Activated CD8-positive, alpha-beta T cell treated with anti-CD3 and anti-CD28 coated beads for 36 hours (primary cell): ENCODE data around the gene PARVB. TPM values are rescaled to one million over a fixed set of nuclear protein-coding genes. Genes with fewer than 3 reads are reported as not detected.

ENCODE experiments used
- ATAC-seq: fragments of 200-7000 bp; cut with Tn5 transposase; one replicate; pipeline ENCODE4 v1.10.0; 2021; ENCODE audit warnings: mild to moderate bottlenecking, moderate library complexity
- CTCF ChIA-PET: fragments of 350-600 bp; sonication (Branson Sonifier 250); formaldehyde crosslinking; loops from one replicate; lab custom pipeline; 2021; ENCODE audit warnings: antibody characterized with exemption; lab: Charles Lee
- POLR2A ChIA-PET: fragments of 350-600 bp; sonication (Branson Sonifier 250); formaldehyde crosslinking; loops from one replicate; lab custom pipeline; 2021; ENCODE audit warnings: antibody characterized with exemption; lab: Charles Lee
- DNase-seq: peaks from one replicate; pipeline ENCODE4 v3.0.0-alpha.2; 2020
- H3K27ac Mint-ChIP-seq: one replicate; pipeline ENCODE4 v1.8.0; 2021; ENCODE audit warnings: mild to moderate bottlenecking, mixed read lengths
- H3K27me3 Mint-ChIP-seq: one replicate; pipeline ENCODE4 v1.8.0; 2021; ENCODE audit warnings: mixed read lengths
- H3K36me3 Mint-ChIP-seq: one replicate; pipeline ENCODE4 v1.8.0; 2021; ENCODE audit warnings: low read depth, mixed read lengths
- H3K4me1 Mint-ChIP-seq: one replicate; pipeline ENCODE4 v1.8.0; 2021; ENCODE audit warnings: low read depth, mixed read lengths
- H3K4me3 Mint-ChIP-seq: one replicate; pipeline ENCODE4 v1.8.0; 2021; ENCODE audit warnings: mild to moderate bottlenecking, moderate library complexity, mixed read lengths
- H3K9me3 Mint-ChIP-seq: one replicate; pipeline ENCODE4 v1.8.0; 2021; ENCODE audit warnings: mixed read lengths
- CTCF ChIP-seq: fragments of 200-600 bp; IDR thresholded peaks from one replicate; pipeline ENCODE4 v1.8.0; 2022; ENCODE audit warnings: antibody characterized with exemption, mild to moderate bottlenecking
- intact Hi-C: fragments of 100-400 bp; cut with micrococcal nuclease; formaldehyde crosslinking; loops from one replicate; pipeline ENCODE4 v1.10.0; 2022
- total RNA-seq, 2 experiments: library from RNA; stranded (reverse); gene quantifications; one replicate each; pipeline ENCODE4 v1.2.3, GENCODE V29; 2021

Gene PARVB
- total RNA-seq, 2 experiments from 2014 or later, result 71.0 to 73.1 TPM

GRCh38 chr22:44147821-44148574, 123.9 kb downstream of the PARVB start:
- no peak for TF ChIP-seq CTCF
- ATAC-seq (no peak), DNase-seq (no peak)
- Mint-ChIP-seq H3K36me3 (peaks cover 4% of the 10 kb centered on the region), H3K9me3 (no peaks in the 10 kb centered on the region), H3K4me3 (no peak overlapping the region), H3K27me3 (no peaks in the 10 kb centered on the region), H3K27ac (no peak overlapping the region), H3K4me1 (no peaks in the 10 kb centered on the region)
- POLR2A ChIA-PET, result no interaction called here
- CTCF ChIA-PET, result no interaction called here
- intact Hi-C loops, result no loop called here

- H3K4me3 Mint-ChIP-seq, result no peak overlapping the region
- H3K9me3 Mint-ChIP-seq, result no peaks in the 10 kb centered on the region
- ChIA-PET POLR2A (no interaction called here), CTCF (no interaction called here)
- H3K27ac Mint-ChIP-seq, result no peak overlapping the region
- H3K27me3 Mint-ChIP-seq, result no peaks in the 10 kb centered on the region
- DNase-seq, result no peak
- ATAC-seq, result no peak
- no peak for TF ChIP-seq CTCF
- peaks cover 4% of the 10 kb centered on the region for H3K36me3 Mint-ChIP-seq
- no peaks in the 10 kb centered on the region for H3K4me1 Mint-ChIP-seq
- intact Hi-C loops, result no loop called here
Observed at GRCh38 chr22:44151676-44152075, 127.6 kb downstream of the PARVB start.

- no peaks in the 10 kb centered on the region for H3K4me1 Mint-ChIP-seq
- no peaks in the 10 kb centered on the region for H3K9me3 Mint-ChIP-seq
- H3K27ac Mint-ChIP-seq, result no peak overlapping the region
- TF ChIP-seq CTCF, result no peak
- no peak overlapping the region for H3K4me3 Mint-ChIP-seq
- no peaks in the 10 kb centered on the region for H3K27me3 Mint-ChIP-seq
- DNase-seq, result no peak
- ChIA-PET CTCF (no interaction called here), POLR2A (no interaction called here)
- no peak for ATAC-seq
- peaks cover 3% of the 10 kb centered on the region for H3K36me3 Mint-ChIP-seq
- intact Hi-C loops, result no loop called here
Observed at GRCh38 chr22:44153710-44154109, 129.6 kb downstream of the PARVB start.

GRCh38 chr22:44154436-44154942, 130.4 kb downstream of the PARVB start:
- Mint-ChIP-seq H3K4me3 (no peak overlapping the region), H3K27ac (no peak overlapping the region), H3K4me1 (no peaks in the 10 kb centered on the region), H3K36me3 (peaks cover 3% of the 10 kb centered on the region), H3K27me3 (no peaks in the 10 kb centered on the region), H3K9me3 (no peaks in the 10 kb centered on the region)
- ATAC-seq (peak; percentile 17), DNase-seq (no peak)
- intact Hi-C loops, result no loop called here
- ChIA-PET POLR2A (interaction anchor here (0.8 kb wide), 1 partner anchor 11 kb away, joined by 3 read pairs; no protein-coding TSS in a partner anchor), CTCF (no interaction called here)
- TF ChIP-seq CTCF, result no peak

- Mint-ChIP-seq H3K27ac (no peak overlapping the region), H3K27me3 (no peaks in the 10 kb centered on the region), H3K4me3 (no peak overlapping the region), H3K36me3 (peaks cover 3% of the 10 kb centered on the region), H3K9me3 (no peaks in the 10 kb centered on the region), H3K4me1 (no peaks in the 10 kb centered on the region)
- ATAC-seq, result no peak
- no peak for TF ChIP-seq CTCF
- ChIA-PET CTCF (no interaction called here), POLR2A (interaction anchor here (0.8 kb wide), 1 partner anchor 10 kb away, joined by 3 read pairs; no protein-coding TSS in a partner anchor)
- DNase-seq, result no peak
- intact Hi-C loops, result no loop called here
Observed at GRCh38 chr22:44155115-44155514, 131.0 kb downstream of the PARVB start.
